Choroid plexus epithelial cell (primary cell): ENCODE data around the gene ARSJ.

Experiments used
- DNase-seq: peaks from one replicate; pipeline ENCODE4 v3.0.0-alpha.2; 2010; ENCODE audit warnings: low read depth
- H3K4me3 ChIP-seq: 2 replicates; pipeline ENCODE4 v1.5.1; 2011; ENCODE audit warnings: low read depth, mild to moderate bottlenecking, control low read depth, low read length, moderate library complexity
- CTCF ChIP-seq: conservative IDR thresholded peaks from 2 replicates; pipeline ENCODE4 v1.5.1; 2011; ENCODE audit warnings: low read depth, mild to moderate bottlenecking, control low read depth, inconsistent platforms, low read length, moderate library complexity

The ARSJ gene

DNA sequence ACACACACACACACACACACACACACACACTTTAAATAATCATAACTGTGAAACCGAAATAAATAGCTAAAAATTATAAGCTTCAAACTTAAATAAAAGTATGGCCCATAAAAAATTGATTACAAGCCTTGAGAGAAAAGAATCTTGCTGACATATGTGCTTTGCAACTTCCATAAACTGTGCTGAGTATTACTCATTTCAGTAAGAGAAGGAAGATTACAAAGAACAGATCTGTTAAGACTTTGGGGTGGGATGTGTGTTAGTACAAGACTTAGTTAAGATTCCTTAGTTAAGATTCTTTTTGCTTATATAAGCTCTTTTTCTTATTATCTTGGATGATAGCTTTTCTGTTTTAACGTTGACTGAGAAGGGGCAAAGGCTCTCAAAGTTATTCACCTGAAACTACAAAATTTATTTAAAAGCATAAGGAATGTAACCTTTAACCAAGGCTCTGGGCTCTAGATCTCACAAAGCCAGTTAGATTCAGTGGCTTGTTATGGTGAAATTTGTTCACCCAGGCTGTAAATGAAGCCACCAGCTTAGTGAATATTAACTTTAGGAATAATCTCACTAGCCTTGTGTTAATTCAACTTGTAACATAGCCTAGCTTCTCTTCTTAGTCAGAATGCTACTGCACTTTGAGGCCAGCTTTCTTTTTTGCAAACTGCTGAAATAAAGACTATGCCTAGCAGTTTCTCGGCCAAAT lies 58.2 kb downstream of the ARSJ start:
- H3K4me3 ChIP-seq = no peak overlapping the region
- no peak for TF ChIP-seq CTCF
- peak; percentile 54 for DNase-seq

DNA sequence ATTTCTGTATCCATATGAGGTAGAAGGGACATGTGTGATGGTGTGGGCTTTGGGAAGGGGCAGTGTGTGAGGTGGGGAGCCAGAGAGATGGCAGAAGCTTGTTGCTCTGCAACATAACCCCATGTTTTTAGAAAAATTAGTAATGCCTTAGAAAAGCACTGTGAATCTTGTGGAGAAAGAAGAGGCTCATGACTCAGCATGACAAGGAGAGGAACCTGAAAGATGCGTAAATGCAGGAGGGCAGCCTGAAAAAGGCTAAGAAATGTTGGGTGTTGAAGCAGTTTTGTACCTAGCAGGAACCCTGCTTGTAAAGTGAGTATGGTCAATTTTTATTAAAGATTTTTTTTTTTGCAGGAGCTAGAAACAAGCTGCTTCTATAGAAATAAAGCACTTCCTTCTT lies 59.8 kb downstream of the ARSJ start:
- peak; percentile 42 for DNase-seq
- TF ChIP-seq CTCF = no peak
- H3K4me3 ChIP-seq = no peak overlapping the region

DNA sequence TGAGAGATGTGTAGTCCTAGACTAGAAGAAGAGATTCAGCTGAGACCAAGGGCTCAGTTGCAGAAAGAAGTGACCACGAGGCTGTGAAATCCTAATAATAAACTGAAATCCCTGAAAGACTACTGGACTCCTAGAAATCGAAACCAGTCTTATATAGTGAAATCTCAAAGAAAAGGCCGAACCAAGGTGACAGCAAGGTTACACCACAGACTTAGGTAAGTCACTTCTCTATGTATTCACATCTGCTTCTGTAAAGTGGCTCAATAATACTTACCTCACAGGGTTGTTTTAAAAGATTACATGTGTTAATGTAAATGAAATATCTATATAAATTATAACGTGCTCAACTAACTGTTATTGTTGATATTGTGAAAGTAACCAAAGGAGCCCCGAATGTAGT lies 60.3 kb downstream of the ARSJ start:
- peak; percentile 5 for DNase-seq
- TF ChIP-seq CTCF = no peak
- H3K4me3 ChIP-seq = no peak overlapping the region

DNA sequence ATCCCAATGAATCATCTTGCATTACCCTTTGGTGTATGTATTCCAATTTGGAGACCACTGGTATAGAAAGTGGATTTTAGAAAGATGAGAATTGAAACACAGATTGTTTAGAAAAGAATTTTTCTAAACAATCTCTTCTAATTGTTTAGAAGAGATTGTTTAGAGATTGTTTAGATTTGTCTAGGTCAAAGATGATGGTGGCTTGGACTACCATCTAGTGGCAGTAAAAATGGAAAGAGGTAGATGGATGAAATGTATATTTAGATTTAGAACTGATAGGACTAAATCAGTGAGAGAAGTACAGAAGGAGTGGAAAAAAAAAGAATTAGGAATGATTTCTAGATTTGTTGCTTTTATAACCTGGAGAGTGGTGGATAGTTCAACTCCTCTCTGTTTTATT lies 70.6 kb downstream of the ARSJ start:
- peak; percentile 42 for DNase-seq
- no peak overlapping the region for H3K4me3 ChIP-seq
- TF ChIP-seq CTCF = no peak

- no peak for TF ChIP-seq CTCF
- no peak for DNase-seq
- no peak overlapping the region for H3K4me3 ChIP-seq
Observed at GRCh38 chr4:113907559-113907958, 71.9 kb downstream of the ARSJ start.

GRCh38 chr4:113905301-113905700 lies 74.1 kb downstream of the ARSJ start:
- no peak for TF ChIP-seq CTCF
- no peak overlapping the region for H3K4me3 ChIP-seq
- peak; percentile 37 for DNase-seq

DNA sequence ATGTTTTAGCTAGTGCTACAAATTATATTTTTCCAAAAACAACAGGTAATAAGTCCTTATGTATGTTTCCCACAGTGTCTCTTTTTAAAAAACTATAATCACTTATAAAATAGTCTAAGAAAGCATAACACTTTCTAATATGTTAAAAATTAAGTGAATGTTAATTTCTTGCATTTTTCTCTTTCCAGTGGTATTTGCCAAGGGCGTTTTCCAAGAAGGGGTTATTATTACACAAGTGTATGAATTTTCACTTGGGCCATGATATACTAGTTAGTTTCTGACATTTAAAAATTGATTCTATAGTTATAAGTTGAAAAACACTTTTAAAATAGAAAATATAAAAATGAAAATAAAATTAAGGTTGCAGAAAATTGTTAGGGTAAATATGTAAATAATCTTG lies 74.6 kb downstream of the ARSJ start:
- DNase-seq = no peak
- TF ChIP-seq CTCF = no peak
- H3K4me3 ChIP-seq = no peak overlapping the region
